GM23338 (cell line): ENCODE results near the gene FOXI1. TPM values are rescaled to one million over a fixed set of nuclear protein-coding genes. Genes with fewer than 3 reads are reported as not detected.

ENCODE experiments used
- ATAC-seq: fragments of 200-7000 bp; cut with Tn5 transposase; 3 replicates; pipeline ENCODE4 v1.9.1; 2020
- DNase-seq: peaks from one replicate; pipeline ENCODE4 v3.0.0-alpha.2; 2015; ENCODE audit warnings: low spot score
- H2AFZ ChIP-seq: fragments of 200-600 bp; sonication (generic); 2 replicates; pipeline ENCODE4 v1.8.0; 2016; ENCODE audit warnings: antibody characterized with exemption, mild to moderate bottlenecking, moderate library complexity
- H3F3A ChIP-seq: fragments of 200-600 bp; sonication (generic); replicated peaks from 2 replicates; pipeline ENCODE4 v1.8.0; 2017; ENCODE audit warnings: antibody characterized with exemption, mixed run types, low read depth
- H3K27ac ChIP-seq: fragments of 200-600 bp; sonication (generic); 2 replicates; pipeline ENCODE4 v1.6.1; 2016; ENCODE audit warnings: low read depth
- H3K27me3 ChIP-seq: fragments of 200-600 bp; sonication (generic); 2 replicates; pipeline ENCODE4 v1.8.0; 2016; ENCODE audit warnings: mild to moderate bottlenecking, mixed run types, moderate library complexity; ENCODE audit not compliant: insufficient read depth
- H3K36me3 ChIP-seq: fragments of 200-600 bp; sonication (generic); 2 replicates; pipeline ENCODE4 v1.8.0; 2016; ENCODE audit warnings: mild to moderate bottlenecking; ENCODE audit not compliant: insufficient read depth
- H3K4me1 ChIP-seq: fragments of 200-600 bp; sonication (generic); 2 replicates; pipeline ENCODE4 v1.8.0; 2016; ENCODE audit warnings: mild to moderate bottlenecking, moderate library complexity; ENCODE audit not compliant: insufficient read depth
- H3K4me2 ChIP-seq: fragments of 200-600 bp; sonication (generic); 2 replicates; pipeline ENCODE4 v1.7.1; 2017; ENCODE audit warnings: mixed run types
- H3K4me3 ChIP-seq: fragments of 200-600 bp; sonication (generic); 2 replicates; pipeline ENCODE4 v1.6.1; 2016; ENCODE audit warnings: mixed run types
- H3K79me2 ChIP-seq: fragments of 200-600 bp; sonication (generic); replicated peaks from 2 replicates; pipeline ENCODE4 v1.8.0; 2017; ENCODE audit warnings: mild to moderate bottlenecking; ENCODE audit not compliant: insufficient read depth
- H3K9me2 ChIP-seq: fragments of 200-600 bp; sonication (generic); 2 replicates; pipeline ENCODE4 v1.8.0; 2017; ENCODE audit not compliant: insufficient read depth
- H4K20me1 ChIP-seq: fragments of 200-600 bp; sonication (generic); replicated peaks from 2 replicates; pipeline ENCODE4 v1.8.0; 2017; ENCODE audit warnings: mild to moderate bottlenecking; ENCODE audit not compliant: insufficient read depth
- H3K27ac Mint-ChIP-seq: 2 replicates; pipeline ENCODE4 v1.8.0; 2020; ENCODE audit warnings: inconsistent platforms, mild to moderate bottlenecking, moderate library complexity, mixed read lengths
- H3K27me3 Mint-ChIP-seq: 3 replicates; pipeline ENCODE4 v1.8.0; 2022; ENCODE audit warnings: low read depth, mild to moderate bottlenecking, moderate library complexity, mixed read lengths, inconsistent platforms; ENCODE audit not compliant: insufficient read depth, poor library complexity
- H3K36me3 Mint-ChIP-seq: 3 replicates; pipeline ENCODE4 v1.8.0; 2021; ENCODE audit warnings: low read depth, mild to moderate bottlenecking, inconsistent platforms, moderate library complexity, mixed read lengths
- H3K4me1 Mint-ChIP-seq: 3 replicates; pipeline ENCODE4 v1.8.0; 2020; ENCODE audit warnings: mild to moderate bottlenecking, inconsistent platforms, mixed read lengths
- H3K4me3 Mint-ChIP-seq: 3 replicates; pipeline ENCODE4 v1.8.0; 2021; ENCODE audit warnings: moderate library complexity, mild to moderate bottlenecking, inconsistent platforms, mixed read lengths
- H3K9me3 Mint-ChIP-seq: 3 replicates; pipeline ENCODE4 v1.8.0; 2020; ENCODE audit warnings: moderate library complexity, mild to moderate bottlenecking, inconsistent platforms, mixed read lengths
- ETS1 ChIP-seq: IDR thresholded peaks from 2 replicates; pipeline ENCODE4 v1.6.1; 2016; ENCODE audit warnings: antibody characterized with exemption
- EZH2 ChIP-seq: fragments of 200-600 bp; sonication (generic); IDR thresholded peaks from one replicate; pipeline ENCODE4 v1.8.0; 2017; ENCODE audit warnings: antibody characterized with exemption, mild to moderate bottlenecking, low read depth; ENCODE audit not compliant: unreplicated experiment
- EZH2phosphoT487 ChIP-seq: fragments of 200-600 bp; sonication (generic); IDR thresholded peaks from one replicate; pipeline ENCODE4 v1.8.1; 2018; ENCODE audit warnings: antibody characterized with exemption; ENCODE audit not compliant: unreplicated experiment
- NANOG ChIP-seq: IDR thresholded peaks from 2 replicates; pipeline ENCODE4 v1.6.1; 2016; ENCODE audit warnings: antibody characterized with exemption, borderline replicate concordance
- ZNF331 ChIP-seq: fragments of 250-450 bp; sonication (Bioruptor Pico); IDR thresholded peaks from 2 replicates; pipeline ENCODE4 v1.5.0; 2020; ENCODE audit warnings: low read depth, mild to moderate bottlenecking, moderate library complexity
- polyA plus RNA-seq: library from polyadenylated mRNA; unstranded; fragments of >200 nt; fragmentation: Nextera tagmentation; extraction: Ambion mirVana; gene quantifications from 2 replicates; pipeline ENCODE4 v1.2.1, GENCODE V29; 2016
- total RNA-seq: library from RNA; depleted of rRNA; stranded (reverse); fragments of >200 nt; shearing (Covaris generic); gene quantifications from 2 replicates; pipeline ENCODE4 v1.2.3, GENCODE V29; 2014
- TF ChIP-seq, protein P1 (sequence below), 2 experiments: fragments of 200-600 bp in 1 of 2; sonication (generic) in 1 of 2; conservative IDR thresholded peaks; 2 replicates each; pipeline versions ENCODE4 v1.5.1 to v1.6.1; 2016 to 2017; ENCODE audit warnings: antibody characterized with exemption in 2 of 2, low read depth in 2 of 2, mild to moderate bottlenecking in 2 of 2, moderate library complexity in 1 of 2

The FOXI1 gene
- total and polyA plus RNA-seq, 2 experiments from 2014 or later, result not detected

DNA sequence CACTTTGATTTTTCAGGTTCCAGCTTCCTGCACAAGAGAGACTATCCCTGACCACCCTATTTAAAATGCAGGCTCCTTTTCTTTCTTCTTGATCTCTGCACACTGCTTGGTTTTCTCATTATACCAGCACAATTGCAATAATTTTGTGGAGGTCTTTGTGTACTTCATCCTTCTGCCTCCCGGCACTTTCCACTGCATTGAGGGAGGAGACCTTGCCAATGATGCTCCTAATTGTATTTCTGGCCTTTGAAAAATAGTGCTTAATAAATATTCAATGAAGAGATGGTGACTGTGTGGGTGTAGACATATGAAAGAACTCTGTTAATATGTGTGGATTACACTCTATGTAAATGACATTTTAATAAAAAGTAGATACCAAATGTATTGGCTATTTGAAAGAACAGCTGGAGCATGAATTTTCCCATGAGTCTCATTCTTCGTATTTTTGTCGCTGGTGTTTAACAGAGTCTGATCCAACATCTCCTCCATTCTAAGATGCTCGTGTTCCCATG is 42.1 kb downstream of the FOXI1 start:
- Mint-ChIP-seq H3K27me3 (peaks cover 7% of the 10 kb centered on the region), H3K27ac (no peak overlapping the region), H3K4me1 (peaks cover 8% of the 10 kb centered on the region; the same call in 2 of the 3 replicates), H3K36me3 (no peaks in the 10 kb centered on the region), H3K9me3 (no peaks in the 10 kb centered on the region; the same call in 1 of the 3 replicates), H3K4me3 (no peak overlapping the region)
- Histone ChIP-seq H3K27me3 (no peaks in the 10 kb centered on the region), H3K79me2 (no peaks in the 10 kb centered on the region), H3F3A (no peaks in the 10 kb centered on the region), H3K9me2 (no peaks in the 10 kb centered on the region), H3K36me3 (no peaks in the 10 kb centered on the region), H4K20me1 (no peaks in the 10 kb centered on the region), H3K4me2 (no peak overlapping the region), H3K4me1 (peaks cover 8% of the 10 kb centered on the region), H2AFZ (no peak overlapping the region), H3K4me3 (no peak overlapping the region), H3K27ac (no peak overlapping the region)
- ATAC-seq, result no peak
- no peak for TF ChIP-seq EZH2
- TF ChIP-seq, protein P1, sequence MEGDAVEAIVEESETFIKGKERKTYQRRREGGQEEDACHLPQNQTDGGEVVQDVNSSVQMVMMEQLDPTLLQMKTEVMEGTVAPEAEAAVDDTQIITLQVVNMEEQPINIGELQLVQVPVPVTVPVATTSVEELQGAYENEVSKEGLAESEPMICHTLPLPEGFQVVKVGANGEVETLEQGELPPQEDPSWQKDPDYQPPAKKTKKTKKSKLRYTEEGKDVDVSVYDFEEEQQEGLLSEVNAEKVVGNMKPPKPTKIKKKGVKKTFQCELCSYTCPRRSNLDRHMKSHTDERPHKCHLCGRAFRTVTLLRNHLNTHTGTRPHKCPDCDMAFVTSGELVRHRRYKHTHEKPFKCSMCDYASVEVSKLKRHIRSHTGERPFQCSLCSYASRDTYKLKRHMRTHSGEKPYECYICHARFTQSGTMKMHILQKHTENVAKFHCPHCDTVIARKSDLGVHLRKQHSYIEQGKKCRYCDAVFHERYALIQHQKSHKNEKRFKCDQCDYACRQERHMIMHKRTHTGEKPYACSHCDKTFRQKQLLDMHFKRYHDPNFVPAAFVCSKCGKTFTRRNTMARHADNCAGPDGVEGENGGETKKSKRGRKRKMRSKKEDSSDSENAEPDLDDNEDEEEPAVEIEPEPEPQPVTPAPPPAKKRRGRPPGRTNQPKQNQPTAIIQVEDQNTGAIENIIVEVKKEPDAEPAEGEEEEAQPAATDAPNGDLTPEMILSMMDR (conservative IDR thresholded peaks at IDR 0.05; ENCODE audit: low read depth in 2 of 2), result no peak
- TF ChIP-seq ETS1, result no peak
- no peak for TF ChIP-seq ZNF331 (CRISPR knock-in tag)
- no peak for DNase-seq

DNA sequence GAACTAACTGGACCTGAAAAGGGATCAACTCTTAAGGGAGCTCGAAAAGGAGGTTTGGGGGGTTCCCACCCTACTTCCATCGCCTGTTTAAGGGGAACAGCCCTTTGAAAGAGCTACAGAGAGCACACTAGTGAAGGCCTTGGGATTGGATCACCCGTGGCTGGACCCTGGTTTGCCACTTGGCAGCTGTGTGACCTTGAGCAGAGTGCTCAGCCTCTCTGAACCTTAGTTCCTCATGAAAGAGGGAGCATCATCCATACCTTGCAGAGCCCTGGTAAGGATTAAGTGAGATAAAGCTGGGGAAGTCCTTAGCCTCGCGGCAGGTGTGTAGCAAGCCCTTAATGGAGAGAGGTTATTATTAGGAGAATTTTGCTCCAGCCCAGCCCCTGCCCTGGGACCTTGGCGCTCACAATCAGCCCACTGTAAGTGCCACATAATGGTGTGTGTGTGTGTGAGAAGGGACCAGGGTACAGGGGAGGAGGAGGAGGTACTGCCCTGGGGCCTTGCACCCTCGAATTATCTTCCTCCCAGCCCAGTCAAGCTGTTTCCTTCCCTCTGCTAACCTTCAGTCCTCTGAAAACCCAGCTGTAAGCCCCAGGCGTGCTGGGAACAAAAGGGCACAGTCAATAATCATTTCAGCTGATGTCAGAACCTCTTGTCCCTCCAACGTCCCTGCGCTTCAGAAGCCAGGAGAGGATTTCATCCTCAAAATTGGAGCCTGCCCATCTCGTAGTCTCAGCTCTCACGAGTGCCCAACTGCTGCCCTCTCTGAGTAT is 42.9 kb downstream of the FOXI1 start:
- no peaks in the 10 kb centered on the region for H3K27me3 ChIP-seq
- Mint-ChIP-seq H3K27ac (no peak overlapping the region), H3K27me3 (peaks cover 5% of the 10 kb centered on the region), H3K4me3 (no peak overlapping the region), H3K4me1 (peaks cover 8% of the 10 kb centered on the region; the same call in 2 of the 3 replicates), H3K36me3 (no peaks in the 10 kb centered on the region), H3K9me3 (no peaks in the 10 kb centered on the region; the same call in 1 of the 3 replicates)
- H2AFZ ChIP-seq, result peak overlapping the region; percentile 66; the same call in 1 of the 2 replicates
- H3K4me1 ChIP-seq, result peaks cover 8% of the 10 kb centered on the region
- H3K36me3 ChIP-seq, result no peaks in the 10 kb centered on the region
- no peak overlapping the region for H3K27ac ChIP-seq
- H3K9me2 ChIP-seq, result no peaks in the 10 kb centered on the region
- DNase-seq (no peak), ATAC-seq (no peak)
- H3K79me2 ChIP-seq, result no peaks in the 10 kb centered on the region
- no peaks in the 10 kb centered on the region for H4K20me1 ChIP-seq
- no peaks in the 10 kb centered on the region for H3F3A ChIP-seq
- no peak overlapping the region for H3K4me3 ChIP-seq
- TF ChIP-seq NANOG, result no peak
- no peak for TF ChIP-seq ZNF331 (CRISPR knock-in tag)
- TF ChIP-seq, protein P1 (conservative IDR thresholded peaks at IDR 0.05; ENCODE audit: low read depth in 2 of 2), result no peak
- TF ChIP-seq EZH2phosphoT487, result no peak
- H3K4me2 ChIP-seq, result no peak overlapping the region
